AG09309 (cell line): ENCODE measurements around the gene MYO1H.

Experiments used
- DNase-seq: peaks from one replicate; pipeline ENCODE4 v3.0.0-alpha.2; 2010; ENCODE audit warnings: low read depth
- H3K4me3 ChIP-seq: 2 replicates; pipeline ENCODE4 v1.5.1; 2011; ENCODE audit warnings: mild to moderate bottlenecking, low read depth, low read length, moderate library complexity; ENCODE audit not compliant: control insufficient read depth
- TF ChIP-seq, protein P1 (sequence below): IDR thresholded peaks from 2 replicates; pipeline ENCODE4 v1.5.1; 2011; ENCODE audit warnings: mild to moderate bottlenecking, low read depth, low read length, inconsistent platforms; ENCODE audit not compliant: insufficient read depth, control insufficient read depth; ENCODE audit errors: missing control alignments

MYO1H gene

DNA sequence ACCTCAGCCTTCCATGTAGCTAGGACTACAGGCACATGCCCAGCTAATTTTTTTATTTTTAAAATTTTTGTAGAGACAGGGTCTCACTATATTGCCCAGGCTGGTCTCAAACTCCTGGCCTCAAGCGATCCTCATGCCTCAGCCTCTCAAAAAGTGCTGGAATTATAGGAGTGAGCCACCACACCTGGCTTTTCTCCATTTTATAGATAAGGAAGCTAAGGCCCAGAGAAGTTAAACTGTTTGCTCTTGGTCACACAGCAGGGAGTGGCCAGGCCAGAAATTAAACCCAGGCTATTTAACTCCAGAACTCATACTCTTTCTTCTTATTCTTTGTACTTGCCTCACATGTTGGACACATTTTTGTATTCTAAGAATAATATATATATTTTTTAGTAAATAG, 146.2 kb downstream of the MYO1H start:
- TF ChIP-seq, protein P1, sequence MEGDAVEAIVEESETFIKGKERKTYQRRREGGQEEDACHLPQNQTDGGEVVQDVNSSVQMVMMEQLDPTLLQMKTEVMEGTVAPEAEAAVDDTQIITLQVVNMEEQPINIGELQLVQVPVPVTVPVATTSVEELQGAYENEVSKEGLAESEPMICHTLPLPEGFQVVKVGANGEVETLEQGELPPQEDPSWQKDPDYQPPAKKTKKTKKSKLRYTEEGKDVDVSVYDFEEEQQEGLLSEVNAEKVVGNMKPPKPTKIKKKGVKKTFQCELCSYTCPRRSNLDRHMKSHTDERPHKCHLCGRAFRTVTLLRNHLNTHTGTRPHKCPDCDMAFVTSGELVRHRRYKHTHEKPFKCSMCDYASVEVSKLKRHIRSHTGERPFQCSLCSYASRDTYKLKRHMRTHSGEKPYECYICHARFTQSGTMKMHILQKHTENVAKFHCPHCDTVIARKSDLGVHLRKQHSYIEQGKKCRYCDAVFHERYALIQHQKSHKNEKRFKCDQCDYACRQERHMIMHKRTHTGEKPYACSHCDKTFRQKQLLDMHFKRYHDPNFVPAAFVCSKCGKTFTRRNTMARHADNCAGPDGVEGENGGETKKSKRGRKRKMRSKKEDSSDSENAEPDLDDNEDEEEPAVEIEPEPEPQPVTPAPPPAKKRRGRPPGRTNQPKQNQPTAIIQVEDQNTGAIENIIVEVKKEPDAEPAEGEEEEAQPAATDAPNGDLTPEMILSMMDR, result no peak
- H3K4me3 ChIP-seq, result no peak overlapping the region
- no peak for DNase-seq

DNA sequence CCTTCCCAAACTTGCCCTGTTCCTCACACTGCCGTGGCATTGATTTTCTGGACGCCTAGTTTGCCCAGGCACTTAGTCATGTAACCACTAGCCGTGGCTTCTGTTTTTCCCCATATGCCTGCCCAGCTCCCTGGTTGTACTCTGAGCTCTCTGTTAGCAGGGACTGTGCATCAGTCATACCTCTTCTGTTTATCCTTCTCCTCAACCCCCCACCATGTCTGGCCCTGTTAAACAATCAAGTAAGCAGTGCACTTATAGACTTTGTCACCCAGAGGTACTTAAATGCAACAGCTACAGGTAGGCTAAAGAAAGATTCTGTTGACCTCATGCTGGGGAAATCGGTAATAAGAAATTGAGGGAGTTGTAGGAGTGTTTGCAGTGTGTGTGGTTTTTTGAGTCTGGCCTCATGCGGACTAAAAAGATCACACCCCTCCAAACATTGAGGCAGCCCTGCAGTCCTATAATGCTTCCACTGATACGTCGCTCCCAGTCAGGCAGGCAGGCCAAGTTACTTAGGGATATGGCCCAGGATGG, 146.7 kb downstream of the MYO1H start:
- TF ChIP-seq, protein P1, result no peak
- no peak overlapping the region for H3K4me3 ChIP-seq
- DNase-seq, result no peak

DNA sequence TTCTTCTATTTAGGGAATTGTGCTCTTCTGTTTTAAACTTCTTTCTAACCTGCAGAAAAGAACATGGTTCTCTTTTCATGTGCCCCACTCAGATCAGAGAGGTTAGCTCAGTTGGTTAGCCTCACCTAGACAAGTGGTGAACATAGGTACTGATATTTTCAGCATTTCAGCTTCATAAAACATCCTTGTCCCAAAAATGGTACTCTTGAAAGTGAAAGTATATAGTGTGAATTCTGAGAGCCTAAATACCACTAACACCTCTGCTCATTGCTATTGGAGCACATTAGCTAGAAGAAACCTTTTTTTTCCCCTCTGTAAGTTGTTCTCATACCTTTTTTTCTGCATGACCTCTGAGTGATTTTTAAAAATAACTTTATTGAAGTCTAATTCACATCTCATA, 147.3 kb downstream of the MYO1H start:
- no peak for DNase-seq
- H3K4me3 ChIP-seq, result no peak overlapping the region
- TF ChIP-seq, protein P1, result no peak

DNA sequence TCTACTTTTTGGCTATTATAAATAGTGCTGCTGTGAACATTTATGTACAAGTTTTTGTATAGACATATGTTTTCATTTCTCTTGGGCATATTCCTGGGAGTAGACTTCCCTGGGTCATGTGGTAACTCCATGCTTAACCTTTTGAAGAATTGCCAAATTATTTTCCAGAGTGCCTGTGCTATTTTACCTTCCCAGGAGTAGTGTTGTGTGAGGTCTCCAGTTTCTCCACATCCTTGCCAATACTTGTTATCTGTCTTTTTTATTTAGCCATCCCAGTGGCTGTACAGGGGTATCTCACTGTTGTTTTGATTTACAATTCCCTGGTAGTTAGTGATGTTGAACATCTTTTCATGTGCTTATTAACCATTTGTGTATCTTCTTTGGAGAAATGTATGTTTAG, 148.6 kb downstream of the MYO1H start:
- no peak for DNase-seq
- H3K4me3 ChIP-seq, result no peak overlapping the region
- TF ChIP-seq, protein P1, result no peak

DNA sequence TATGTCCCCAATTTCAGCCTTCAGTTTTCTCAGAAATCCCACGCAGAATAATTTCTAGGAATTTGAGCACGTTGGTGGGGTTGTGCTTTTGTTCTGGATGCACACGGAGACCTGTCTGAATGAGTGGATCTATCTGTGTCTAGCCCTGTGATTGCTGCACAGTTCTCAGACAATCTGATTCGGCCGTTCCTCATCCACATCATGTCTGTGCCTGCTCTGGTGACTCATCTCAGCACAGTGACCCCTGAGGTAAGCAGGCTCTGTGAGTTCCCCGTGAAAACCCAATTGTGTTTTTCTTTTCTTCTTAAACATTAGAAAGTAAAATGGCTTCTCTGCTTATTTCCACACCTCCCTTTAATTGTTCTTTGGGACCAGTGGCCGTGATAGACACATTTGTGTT, 150.0 kb downstream of the MYO1H start:
- H3K4me3 ChIP-seq, result no peak overlapping the region
- TF ChIP-seq, protein P1, result no peak
- no peak for DNase-seq
